CD14-positive monocyte (primary cell): ENCODE results near the gene ARHGAP12. TPM values are rescaled to one million over a fixed set of nuclear protein-coding genes. Genes with fewer than 3 reads are reported as not detected.

Source experiments
- DNase-seq, 3 donors: peaks; one replicate each; pipeline ENCODE4 v3.0.0-alpha.2; 2011 to 2022
- H2AFZ ChIP-seq: 2 replicates; pipeline ENCODE4 v1.6.0; 2012; ENCODE audit warnings: mild to moderate bottlenecking, low read depth, low read length, inconsistent platforms; ENCODE audit not compliant: insufficient read depth, poor library complexity, severe bottlenecking
- H3K27ac ChIP-seq, 2 donors: 1 replicate in 1 of 2; 2 replicates in 1 of 2; pipeline ENCODE4 v1.5.1; 2012 to 2013; ENCODE audit warnings: low read length in 2 of 2, control low read depth in 1 of 2, inconsistent platforms in 1 of 2, low read depth in 1 of 2, mild to moderate bottlenecking in 1 of 2
- H3K27me3 ChIP-seq, 2 donors: one replicate each; pipeline versions ENCODE4 v1.6.0 to v1.6.1; 2011 to 2013; ENCODE audit warnings: low read length in 2 of 2; ENCODE audit not compliant: control insufficient read depth in 2 of 2, insufficient read depth in 2 of 2
- H3K36me3 ChIP-seq, 2 donors: replicated peaks in 1 of 2; 1 replicate in 1 of 2; 2 replicates in 1 of 2; pipeline versions ENCODE4 v1.5.1 to v1.6.1; 2012 to 2013; ENCODE audit warnings: low read length in 2 of 2, control low read depth in 1 of 2, inconsistent platforms in 1 of 2, mild to moderate bottlenecking in 1 of 2; ENCODE audit not compliant: insufficient read depth in 2 of 2, control insufficient read depth in 1 of 2
- H3K4me1 ChIP-seq, 2 donors: 1 replicate in 1 of 2; 2 replicates in 1 of 2; pipeline versions ENCODE4 v1.5.1 to v1.6.1; 2012 to 2013; ENCODE audit warnings: low read length in 2 of 2, control low read depth in 1 of 2, inconsistent platforms in 1 of 2, mild to moderate bottlenecking in 1 of 2, moderate library complexity in 1 of 2; ENCODE audit not compliant: insufficient read depth in 2 of 2, control insufficient read depth in 1 of 2
- H3K4me2 ChIP-seq: replicated peaks from 2 replicates; pipeline ENCODE3; 2012; ENCODE audit warnings: low read length, moderate library complexity, mild to moderate bottlenecking; ENCODE audit not compliant: poor library complexity, severe bottlenecking; ENCODE audit errors: extremely low read depth
- H3K4me3 ChIP-seq, 3 experiments: fragments of 200-600 bp in 1 of 3; sonication (generic) in 1 of 3; replicated peaks in 1 of 3; 1 replicate in 2 of 3; 2 replicates in 1 of 3; pipeline ENCODE4 v1.5.1; 2011 to 2013; ENCODE audit warnings: low read length in 3 of 3, mild to moderate bottlenecking in 3 of 3, control low read depth in 2 of 3, low read depth in 2 of 3, inconsistent platforms in 1 of 3, moderate library complexity in 1 of 3
- H3K79me2 ChIP-seq: 2 replicates; pipeline ENCODE4 v1.6.0; 2012; ENCODE audit warnings: mild to moderate bottlenecking, control low read depth, inconsistent platforms, low read length, moderate library complexity; ENCODE audit not compliant: insufficient read depth
- H3K9ac ChIP-seq: 2 replicates; pipeline ENCODE4 v1.6.0; 2017; ENCODE audit warnings: low read length, mild to moderate bottlenecking; ENCODE audit not compliant: insufficient read depth, poor library complexity, severe bottlenecking
- H3K9me3 ChIP-seq, 2 donors: replicated peaks in 1 of 2; 1 replicate in 1 of 2; 2 replicates in 1 of 2; pipeline versions ENCODE4 v1.5.1 to v1.6.1; 2012 to 2013; ENCODE audit warnings: low read length in 2 of 2, control low read depth in 1 of 2; ENCODE audit not compliant: control insufficient read depth in 1 of 2, insufficient read depth in 1 of 2
- H4K20me1 ChIP-seq: 2 replicates; pipeline ENCODE4 v1.6.0; 2012; ENCODE audit warnings: mild to moderate bottlenecking, low read length, control low read depth, moderate library complexity; ENCODE audit not compliant: insufficient read depth
- H3K27ac Mint-ChIP-seq, 7 donors: one replicate each; pipeline ENCODE4 v1.8.0; 2020; ENCODE audit warnings: mild to moderate bottlenecking in 7 of 7, mixed read lengths in 7 of 7, moderate library complexity in 6 of 7, inconsistent platforms in 2 of 7
- H3K27me3 Mint-ChIP-seq, 3 donors: one replicate each; pipeline ENCODE4 v1.8.0; 2021 to 2022; ENCODE audit warnings: low read depth in 3 of 3, mild to moderate bottlenecking in 3 of 3, mixed read lengths in 3 of 3, moderate library complexity in 3 of 3, inconsistent platforms in 1 of 3
- H3K36me3 Mint-ChIP-seq, 2 donors: one replicate each; pipeline ENCODE4 v1.8.0; 2020; ENCODE audit warnings: mixed read lengths in 2 of 2, inconsistent platforms in 1 of 2, mild to moderate bottlenecking in 1 of 2
- H3K4me1 Mint-ChIP-seq: one replicate; pipeline ENCODE4 v1.8.0; 2020; ENCODE audit warnings: mild to moderate bottlenecking, mixed read lengths
- H3K4me3 Mint-ChIP-seq, 2 donors: one replicate each; pipeline ENCODE4 v1.8.0; 2020; ENCODE audit warnings: mild to moderate bottlenecking in 2 of 2, mixed read lengths in 2 of 2, moderate library complexity in 1 of 2
- H3K9me3 Mint-ChIP-seq, 7 donors: one replicate each; pipeline ENCODE4 v1.8.0; 2020 to 2022; ENCODE audit warnings: mixed read lengths in 7 of 7, mild to moderate bottlenecking in 6 of 7, moderate library complexity in 6 of 7, inconsistent platforms in 2 of 7
- WGBS: methylation state at CpG from one replicate; pipeline ENCODE4 v1.1.5; 2013; ENCODE audit warnings: missing lambda C conversion rate; ENCODE audit not compliant: insufficient coverage; 5-methylcytosine and 5-hydroxymethylcytosine counted together
- intact Hi-C, 2 donors: fragments of 100-400 bp; cut with micrococcal nuclease; formaldehyde crosslinking; loops; one replicate each; pipeline versions ENCODE4 v1.15.0 to v1.15.1; 2023
- polyA plus RNA-seq, 3 donors: library from polyadenylated mRNA; depleted of rRNA in 1 of 3; unstranded in 2 of 3; stranded (reverse) in 1 of 3; fragments of 300-500 nt in 2 of 3; fragments of >200 nt in 1 of 3; fragmentation: Illumina TruSeq in 2 of 3; gene quantifications; 1 replicate in 2 of 3; 2 replicates in 1 of 3; pipeline ENCODE4 v1.2.3, GENCODE V29; 2012 to 2021
- TF ChIP-seq, protein P1 (sequence below): fragments of 200-600 bp; IDR thresholded peaks from one replicate; pipeline ENCODE4 v1.8.0; 2022; ENCODE audit warnings: antibody characterized with exemption, mild to moderate bottlenecking

Gene ARHGAP12
- polyA plus RNA-seq, 3 donors = 3.2 to 15.5 (median 4.7) TPM

DNA sequence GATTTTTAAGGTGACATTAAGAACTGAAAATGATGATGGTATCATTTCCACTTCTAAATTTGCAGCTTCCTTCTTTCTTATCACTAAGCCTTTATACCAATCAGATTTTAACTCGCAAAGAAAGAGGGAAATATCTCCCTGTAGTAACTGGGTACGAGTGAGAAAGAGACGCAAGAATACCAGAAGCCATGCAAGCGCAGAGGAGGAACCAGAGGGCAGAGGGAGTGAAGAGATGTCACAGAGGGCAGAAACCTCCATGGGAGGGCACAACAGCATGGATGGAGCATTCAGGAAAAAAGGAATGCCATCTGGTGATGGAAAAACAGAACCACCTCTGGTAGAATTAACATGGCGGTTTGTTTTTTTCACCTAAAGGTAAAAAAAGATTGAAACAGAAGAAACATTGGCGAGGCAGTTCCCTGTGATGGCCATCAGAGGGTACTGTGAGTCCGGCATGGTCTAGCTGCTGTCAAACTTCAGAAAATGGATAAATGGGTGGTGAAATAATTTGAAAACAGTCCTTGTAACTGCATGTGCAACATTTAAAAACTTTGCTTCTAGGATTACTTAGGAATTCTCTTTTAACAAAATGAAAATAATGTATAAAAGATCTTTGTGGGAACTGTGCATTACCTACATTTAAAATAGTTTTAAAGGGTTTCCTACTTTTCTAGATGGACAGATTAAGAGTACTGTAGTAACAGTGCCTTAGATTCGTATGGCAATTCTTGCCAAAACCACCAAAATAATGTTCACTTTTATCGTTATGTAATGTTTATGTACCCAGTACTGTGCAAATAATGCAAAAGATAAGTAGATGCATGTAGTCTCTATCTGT lies 91.8 kb downstream of the ARHGAP12 start:
- peaks cover 0 to 2% (median 0%) of the 10 kb centered on the region in 3 donors for H3K27me3 Mint-ChIP-seq
- peaks cover 7 to 18% of the 10 kb centered on the region in 2 donors for H3K36me3 Mint-ChIP-seq
- intact Hi-C loops = no loop called here
- Histone ChIP-seq H3K9ac (no peak overlapping the region), H4K20me1 (no peaks in the 10 kb centered on the region), H3K9me3 (no peaks in the 10 kb centered on the region), H3K36me3 (peaks cover 2 to 16% of the 10 kb centered on the region in 2 donors), H3K27ac (peak overlapping the region in 1 of 2 donors; percentile 34), H3K4me1 (no peaks in the 10 kb centered on the region), H3K79me2 (no peaks in the 10 kb centered on the region), H2AFZ (no peak overlapping the region), H3K4me3 (no peak overlapping the region), H3K27me3 (no peaks in the 10 kb centered on the region), H3K4me2 (no peak overlapping the region)
- TF ChIP-seq, protein P1, sequence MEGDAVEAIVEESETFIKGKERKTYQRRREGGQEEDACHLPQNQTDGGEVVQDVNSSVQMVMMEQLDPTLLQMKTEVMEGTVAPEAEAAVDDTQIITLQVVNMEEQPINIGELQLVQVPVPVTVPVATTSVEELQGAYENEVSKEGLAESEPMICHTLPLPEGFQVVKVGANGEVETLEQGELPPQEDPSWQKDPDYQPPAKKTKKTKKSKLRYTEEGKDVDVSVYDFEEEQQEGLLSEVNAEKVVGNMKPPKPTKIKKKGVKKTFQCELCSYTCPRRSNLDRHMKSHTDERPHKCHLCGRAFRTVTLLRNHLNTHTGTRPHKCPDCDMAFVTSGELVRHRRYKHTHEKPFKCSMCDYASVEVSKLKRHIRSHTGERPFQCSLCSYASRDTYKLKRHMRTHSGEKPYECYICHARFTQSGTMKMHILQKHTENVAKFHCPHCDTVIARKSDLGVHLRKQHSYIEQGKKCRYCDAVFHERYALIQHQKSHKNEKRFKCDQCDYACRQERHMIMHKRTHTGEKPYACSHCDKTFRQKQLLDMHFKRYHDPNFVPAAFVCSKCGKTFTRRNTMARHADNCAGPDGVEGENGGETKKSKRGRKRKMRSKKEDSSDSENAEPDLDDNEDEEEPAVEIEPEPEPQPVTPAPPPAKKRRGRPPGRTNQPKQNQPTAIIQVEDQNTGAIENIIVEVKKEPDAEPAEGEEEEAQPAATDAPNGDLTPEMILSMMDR = peak; percentile 47
- H3K27ac Mint-ChIP-seq = peak overlapping the region in 3 of 7 donors; percentile 20 to 67 (median 29)
- peaks cover 12% of the 10 kb centered on the region for H3K4me1 Mint-ChIP-seq
- no peaks in the 10 kb centered on the region for H3K9me3 Mint-ChIP-seq
- 79% methylated on average over 5 of the region's 9 CpGs for WGBS
- DNase-seq = no peak
- no peak overlapping the region for H3K4me3 Mint-ChIP-seq

DNA sequence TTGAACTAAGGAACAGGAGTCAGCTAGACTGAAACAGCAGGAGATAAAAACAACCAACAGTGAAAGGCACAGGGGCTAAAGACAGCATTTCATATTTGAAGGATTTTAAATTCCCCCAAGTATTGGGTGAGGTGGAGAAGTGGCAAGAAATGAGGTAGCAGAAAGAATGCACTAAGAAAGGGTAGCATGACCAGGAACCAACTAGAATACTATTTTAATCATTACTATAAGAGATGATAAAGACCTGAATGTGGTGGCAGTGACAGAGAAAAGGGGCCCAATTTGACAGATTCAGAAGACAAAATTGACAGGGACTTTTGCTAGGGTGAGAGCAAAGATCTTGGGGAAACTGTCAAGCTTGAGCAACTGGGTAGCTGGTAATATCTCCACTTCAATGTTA lies 94.9 kb downstream of the ARHGAP12 start:
- H3K4me1 ChIP-seq = no peaks in the 10 kb centered on the region
- Mint-ChIP-seq H3K9me3 (no peaks in the 10 kb centered on the region), H3K27ac (peak overlapping the region in 2 of 7 donors; percentile 3 to 26), H3K36me3 (peaks cover 4 to 21% of the 10 kb centered on the region in 2 donors), H3K27me3 (peaks cover 0 to 2% (median 0%) of the 10 kb centered on the region in 3 donors), H3K4me3 (no peak overlapping the region), H3K4me1 (peaks cover 12% of the 10 kb centered on the region)
- H3K36me3 ChIP-seq = peaks cover 0 to 11% of the 10 kb centered on the region in 2 donors
- TF ChIP-seq, protein P1 = no peak
- no peak overlapping the region for H3K4me3 ChIP-seq
- no peaks in the 10 kb centered on the region for H3K79me2 ChIP-seq
- H3K4me2 ChIP-seq = no peak overlapping the region
- H3K9ac ChIP-seq = no peak overlapping the region
- H4K20me1 ChIP-seq = no peaks in the 10 kb centered on the region
- no peak overlapping the region for H3K27ac ChIP-seq
- no peaks in the 10 kb centered on the region for H3K9me3 ChIP-seq
- no peak overlapping the region for H2AFZ ChIP-seq
- intact Hi-C loops = no loop called here
- no peaks in the 10 kb centered on the region for H3K27me3 ChIP-seq
- no peak for DNase-seq
